Measurements from ENCODE around the gene ALDH8A1. TPM values are rescaled to one million over a fixed set of nuclear protein-coding genes. Genes with fewer than 3 reads are reported as not detected.

Gene ALDH8A1
- total RNA-seq, 1 donor from 2014 or later: 0.46 TPM

- no peak overlapping the region for H3K4me3 Mint-ChIP-seq
- no peaks in the 10 kb centered on the region for H3K9me3 Mint-ChIP-seq
- no peaks in the 10 kb centered on the region for H3K4me1 Mint-ChIP-seq (ENCODE audit: unreplicated experiment)
- peaks cover 12% of the 10 kb centered on the region for H3K36me3 Mint-ChIP-seq
- no peak for TF ChIP-seq CTCF (conservative IDR thresholded peaks at IDR 0.05)
- H3K27ac Mint-ChIP-seq: no peak overlapping the region
- DNase-seq (ENCODE audit: extremely low spot score, unreplicated experiment): no peak
- H3K27me3 Mint-ChIP-seq: no peaks in the 10 kb centered on the region
Observed at GRCh38 chr6:134992155-134992554, 42.3 kb upstream of the ALDH8A1 start.

DNA sequence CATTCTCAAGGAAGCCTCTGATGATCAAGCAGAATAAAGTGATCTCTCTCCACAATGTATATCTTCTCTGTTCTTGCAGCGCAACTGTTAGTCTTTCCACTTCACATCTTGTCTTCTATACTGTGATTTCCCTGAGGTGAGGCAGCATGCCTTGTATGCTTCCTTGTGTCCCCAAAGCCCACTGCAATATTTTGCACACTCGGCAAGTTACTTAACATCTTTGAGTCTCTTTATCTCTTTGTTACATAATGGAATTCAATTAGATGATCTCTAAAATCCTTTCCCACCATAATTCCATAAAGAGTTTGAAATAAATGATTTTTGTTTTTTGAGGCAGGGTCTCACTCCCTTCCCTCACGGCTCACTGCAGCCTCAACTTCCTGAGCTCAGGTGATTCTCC, 40.4 kb upstream of the ALDH8A1 start:
- Mint-ChIP-seq H3K4me3 (no peak overlapping the region), H3K36me3 (peaks cover 4% of the 10 kb centered on the region), H3K4me1 (ENCODE audit: unreplicated experiment) (no peaks in the 10 kb centered on the region)

DNA sequence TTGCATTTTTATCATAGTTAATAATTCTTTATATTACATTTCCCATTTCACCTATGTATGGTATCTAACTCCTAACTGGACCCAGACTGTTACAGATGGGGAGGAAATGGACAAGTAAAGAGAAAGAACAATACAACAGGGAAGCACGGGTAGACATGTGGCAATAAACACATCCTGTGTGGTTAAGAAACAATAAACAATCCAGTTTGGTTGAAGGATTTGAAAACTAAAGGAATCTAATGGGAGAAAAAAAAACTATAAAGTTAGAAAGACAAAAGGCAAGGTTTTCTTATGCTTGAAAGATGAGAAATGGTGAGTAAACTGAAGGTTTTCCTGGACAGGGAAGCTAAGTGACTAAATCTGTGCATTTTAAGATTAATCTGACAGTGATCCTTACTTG, 34.9 kb upstream of the ALDH8A1 start:
- no peaks in the 10 kb centered on the region for H3K27me3 Mint-ChIP-seq

More for the DNA sequence above, 40.4 kb upstream of the ALDH8A1 start:
- H3K27me3 Mint-ChIP-seq: no peaks in the 10 kb centered on the region
- no peaks in the 10 kb centered on the region for H3K9me3 Mint-ChIP-seq
- no peak for DNase-seq (ENCODE audit: extremely low spot score, unreplicated experiment)
- no peak overlapping the region for H3K27ac Mint-ChIP-seq
- no peak for TF ChIP-seq CTCF (conservative IDR thresholded peaks at IDR 0.05)

DNA sequence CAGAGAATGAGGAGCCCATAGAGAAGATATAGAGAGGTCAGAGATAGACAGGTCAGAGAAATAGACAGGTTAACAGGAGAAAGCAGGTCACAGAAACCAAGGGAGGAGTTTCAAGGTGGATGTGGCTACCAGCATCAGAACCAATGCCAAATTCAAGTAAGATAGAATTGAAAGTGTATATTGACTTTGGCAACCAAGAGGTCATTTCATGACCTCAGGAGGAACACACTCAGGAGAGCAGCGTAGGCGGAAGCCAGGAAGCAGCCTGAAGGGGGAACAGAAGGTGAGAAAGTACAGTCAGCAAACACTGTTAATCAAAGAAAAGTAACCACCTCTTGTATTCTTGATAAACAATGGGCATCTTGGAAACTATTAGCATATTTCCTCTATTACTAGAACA, 33.9 kb upstream of the ALDH8A1 start:
- no peak for TF ChIP-seq CTCF (conservative IDR thresholded peaks at IDR 0.05)
- Mint-ChIP-seq H3K9me3 (no peaks in the 10 kb centered on the region), H3K36me3 (peaks cover 29% of the 10 kb centered on the region), H3K4me1 (ENCODE audit: unreplicated experiment) (no peaks in the 10 kb centered on the region), H3K27ac (no peak overlapping the region), H3K4me3 (no peak overlapping the region), H3K27me3 (no peaks in the 10 kb centered on the region)
- no peak for DNase-seq (ENCODE audit: extremely low spot score, unreplicated experiment)

More for the DNA sequence above, 34.9 kb upstream of the ALDH8A1 start:
- Mint-ChIP-seq H3K4me1 (ENCODE audit: unreplicated experiment) (no peaks in the 10 kb centered on the region), H3K9me3 (no peaks in the 10 kb centered on the region), H3K4me3 (no peak overlapping the region), H3K27ac (no peak overlapping the region), H3K36me3 (peaks cover 24% of the 10 kb centered on the region)
- no peak for TF ChIP-seq CTCF (conservative IDR thresholded peaks at IDR 0.05)
- DNase-seq (ENCODE audit: extremely low spot score, unreplicated experiment): no peak

DNA sequence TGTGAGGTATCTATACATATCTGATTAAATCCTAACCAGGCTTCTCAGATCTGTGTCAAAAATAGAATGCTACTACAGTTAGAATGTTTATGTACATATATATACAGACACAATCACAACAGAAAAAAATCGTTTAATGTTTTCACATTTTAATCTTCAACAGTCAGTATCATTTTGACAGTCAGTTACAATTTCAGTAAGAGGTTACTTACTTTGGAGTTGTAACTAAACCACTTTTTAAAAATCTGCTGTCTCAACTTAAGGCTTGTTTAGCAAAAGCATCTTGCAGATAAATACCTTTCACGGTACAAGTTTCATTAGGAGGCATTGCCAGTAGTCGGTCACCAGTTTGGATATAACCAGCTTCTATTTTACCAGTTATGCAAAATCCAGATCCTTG, 32.3 kb upstream of the ALDH8A1 start:
- no peaks in the 10 kb centered on the region for H3K9me3 Mint-ChIP-seq
- no peak overlapping the region for H3K4me3 Mint-ChIP-seq
- H3K27me3 Mint-ChIP-seq: no peaks in the 10 kb centered on the region
- no peak for TF ChIP-seq CTCF (conservative IDR thresholded peaks at IDR 0.05)
- H3K4me1 Mint-ChIP-seq (ENCODE audit: unreplicated experiment): no peaks in the 10 kb centered on the region
- no peak for DNase-seq (ENCODE audit: extremely low spot score, unreplicated experiment)
- H3K27ac Mint-ChIP-seq: no peak overlapping the region
- H3K36me3 Mint-ChIP-seq: peaks cover 35% of the 10 kb centered on the region

- H3K4me3 Mint-ChIP-seq: no peak overlapping the region
- no peaks in the 10 kb centered on the region for H3K4me1 Mint-ChIP-seq (ENCODE audit: unreplicated experiment)
- H3K36me3 Mint-ChIP-seq: peaks cover 43% of the 10 kb centered on the region
- no peak for TF ChIP-seq CTCF (conservative IDR thresholded peaks at IDR 0.05)
- DNase-seq (ENCODE audit: extremely low spot score, unreplicated experiment): no peak
- H3K9me3 Mint-ChIP-seq: no peaks in the 10 kb centered on the region
- no peaks in the 10 kb centered on the region for H3K27me3 Mint-ChIP-seq
- H3K27ac Mint-ChIP-seq: no peak overlapping the region
Observed at GRCh38 chr6:134980846-134981245, 30.9 kb upstream of the ALDH8A1 start.

Data from type B pancreatic cell (in vitro differentiated cells).